Gastrocnemius medialis (tissue), 4 donors: ENCODE results near the gene TAS1R1. TPM values are rescaled to one million over a fixed set of nuclear protein-coding genes. Genes with fewer than 3 reads are reported as not detected.
A peak's percentile ranks its signal among the peaks of the same experiment; 100 is the strongest.

Experiments used
- ATAC-seq, 2 donors: fragments of 150-250 bp; one replicate each; pipeline ENCODE4 v1.9.1; 2016
- DNase-seq, 2 donors: peaks; one replicate each; pipeline ENCODE4 v3.0.0-alpha.2; 2019
- H3K27ac ChIP-seq, 4 donors: fragments of 200-600 bp; sonication (generic); 1 replicate in 1 of 4; 2 replicates in 3 of 4; pipeline ENCODE4 v1.5.1; 2016 to 2018; ENCODE audit warnings: mild to moderate bottlenecking in 2 of 4, moderate library complexity in 1 of 4
- H3K27me3 ChIP-seq, 3 donors: fragments of 200-600 bp; sonication (generic) in 2 of 3; 1 replicate in 1 of 3; 2 replicates in 2 of 3; pipeline versions ENCODE4 v1.5.1 to v1.6.0; 2016 to 2019; ENCODE audit warnings: mild to moderate bottlenecking in 1 of 3, moderate library complexity in 1 of 3
- H3K36me3 ChIP-seq, 2 donors: fragments of 200-600 bp; sonication (generic) in 1 of 2; one replicate each; pipeline ENCODE4 v1.5.1; 2017 to 2018
- H3K4me1 ChIP-seq, 2 donors: fragments of 200-600 bp; sonication (generic) in 1 of 2; one replicate each; pipeline ENCODE4 v1.5.1; 2016 to 2017; ENCODE audit warnings: mild to moderate bottlenecking in 2 of 2
- H3K4me3 ChIP-seq, 4 donors: fragments of 200-600 bp; sonication (generic) in 3 of 4; 1 replicate in 1 of 4; 2 replicates in 3 of 4; pipeline ENCODE4 v1.5.1; 2016 to 2019; ENCODE audit warnings: mild to moderate bottlenecking in 2 of 4
- H3K9me3 ChIP-seq, 3 donors: fragments of 200-600 bp; sonication (generic) in 2 of 3; 1 replicate in 1 of 3; 2 replicates in 2 of 3; pipeline ENCODE4 v1.5.1; 2016 to 2019
- POLR2A ChIP-seq, 2 donors: fragments of 450-650 bp; IDR thresholded peaks; one replicate each; pipeline ENCODE4 v1.6.1; 2017; ENCODE audit warnings: antibody characterized with exemption in 2 of 2, mild to moderate bottlenecking in 2 of 2, moderate library complexity in 2 of 2
- in situ Hi-C, 4 donors: fragments of 200-750 bp; cut with MboI; loops; one replicate each; pipeline versions ENCODE4 v1.15.0 to v1.8.0; 2017; ENCODE audit warnings: low sequenced_read_pairs in 4 of 4
- intact Hi-C: fragments of 100-400 bp; cut with DNase I; formaldehyde crosslinking; loops from one replicate; pipeline ENCODE4 v1.15.1; 2023; ENCODE audit warnings: low total_unique reads
- total RNA-seq, 4 donors: library from RNA; depleted of rRNA; stranded (reverse); fragments of >200 nt; gene quantifications; one replicate each; pipeline versions ENCODE4 v1.1.0 to v1.2.3, GENCODE V29; 2016
- TF ChIP-seq, protein P1 (sequence below), 5 experiments: fragments of 450-650 bp in 3 of 5; fragments of 200-600 bp in 2 of 5; sonication (generic) in 2 of 5; IDR thresholded peaks in 4 of 5; conservative IDR thresholded peaks in 1 of 5; 1 replicate in 4 of 5; 2 replicates in 1 of 5; pipeline ENCODE4 v1.5.1; 2016 to 2019; ENCODE audit warnings: antibody characterized with exemption in 5 of 5, mild to moderate bottlenecking in 3 of 5, moderate library complexity in 3 of 5

The TAS1R1 gene
- total RNA-seq, 4 donors from 2014 or later: not detected

DNA sequence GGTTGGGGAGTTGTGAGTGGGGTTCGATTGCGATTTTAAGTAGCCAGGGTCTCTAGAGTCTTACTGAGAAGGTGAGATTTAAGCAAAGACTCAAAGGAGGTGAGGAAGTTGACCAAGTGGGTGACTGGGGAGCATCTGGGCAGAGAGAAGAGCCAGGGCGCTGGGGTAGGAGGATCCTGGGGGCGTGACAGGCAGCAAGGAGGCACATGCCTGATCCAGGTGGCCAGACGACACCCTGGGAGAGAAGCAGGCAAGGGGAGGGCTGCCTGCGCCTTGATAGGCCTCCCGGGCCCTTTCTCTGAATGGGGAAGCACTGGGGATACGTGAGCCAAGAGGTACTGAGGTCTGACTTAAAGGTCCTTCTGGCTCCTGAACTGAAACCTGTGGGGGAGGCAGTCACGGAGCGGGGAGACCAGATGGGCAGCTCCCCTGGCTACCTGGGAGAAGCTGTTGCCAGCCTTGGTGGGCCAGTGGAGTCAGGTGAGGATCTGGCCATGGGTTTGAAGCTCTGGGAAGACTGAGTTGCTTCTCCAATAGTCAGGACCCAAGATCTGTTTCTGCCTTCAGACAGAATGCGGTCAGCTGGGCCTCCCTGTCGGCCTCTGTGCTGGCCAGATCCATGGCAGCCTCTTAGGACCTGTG is 30.1 kb downstream of the TAS1R1 start:
- Histone ChIP-seq H3K9me3 (no peaks in the 10 kb centered on the region), H3K27me3 (no peaks in the 10 kb centered on the region), H3K4me1 (peaks cover 41 to 71% of the 10 kb centered on the region in 2 donors), H3K4me3 (no peak overlapping the region), H3K36me3 (peaks cover 0 to 8% of the 10 kb centered on the region in 2 donors), H3K27ac (peak overlapping the region; percentile 98 to 100 (median 100))
- intact Hi-C loops: no loop called here
- no peak for TF ChIP-seq POLR2A (IDR thresholded peaks at IDR 0.05)
- TF ChIP-seq, protein P1, sequence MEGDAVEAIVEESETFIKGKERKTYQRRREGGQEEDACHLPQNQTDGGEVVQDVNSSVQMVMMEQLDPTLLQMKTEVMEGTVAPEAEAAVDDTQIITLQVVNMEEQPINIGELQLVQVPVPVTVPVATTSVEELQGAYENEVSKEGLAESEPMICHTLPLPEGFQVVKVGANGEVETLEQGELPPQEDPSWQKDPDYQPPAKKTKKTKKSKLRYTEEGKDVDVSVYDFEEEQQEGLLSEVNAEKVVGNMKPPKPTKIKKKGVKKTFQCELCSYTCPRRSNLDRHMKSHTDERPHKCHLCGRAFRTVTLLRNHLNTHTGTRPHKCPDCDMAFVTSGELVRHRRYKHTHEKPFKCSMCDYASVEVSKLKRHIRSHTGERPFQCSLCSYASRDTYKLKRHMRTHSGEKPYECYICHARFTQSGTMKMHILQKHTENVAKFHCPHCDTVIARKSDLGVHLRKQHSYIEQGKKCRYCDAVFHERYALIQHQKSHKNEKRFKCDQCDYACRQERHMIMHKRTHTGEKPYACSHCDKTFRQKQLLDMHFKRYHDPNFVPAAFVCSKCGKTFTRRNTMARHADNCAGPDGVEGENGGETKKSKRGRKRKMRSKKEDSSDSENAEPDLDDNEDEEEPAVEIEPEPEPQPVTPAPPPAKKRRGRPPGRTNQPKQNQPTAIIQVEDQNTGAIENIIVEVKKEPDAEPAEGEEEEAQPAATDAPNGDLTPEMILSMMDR (IDR thresholded peaks at IDR 0.05 in 4 of 5, conservative IDR thresholded peaks at IDR 0.05 in 1 of 5): no peak
- no peak for ATAC-seq
- DNase-seq: no peak
- in situ Hi-C loops: loop anchor here in 1 of 4 donors (10.0 kb wide), 1 partner anchor 50 kb away; no protein-coding TSS in a partner anchor

GRCh38 chr1:6585841-6586240 is 30.7 kb downstream of the TAS1R1 start:
- peak overlapping the region; percentile 98 to 100 (median 100) for H3K27ac ChIP-seq
- peaks cover 42 to 70% of the 10 kb centered on the region in 2 donors for H3K4me1 ChIP-seq
- no peaks in the 10 kb centered on the region for H3K27me3 ChIP-seq
- H3K4me3 ChIP-seq: no peak overlapping the region
- no peaks in the 10 kb centered on the region for H3K9me3 ChIP-seq
- peaks cover 0 to 12% of the 10 kb centered on the region in 2 donors for H3K36me3 ChIP-seq
- peak in 1 of 2 donors; percentile 22 for DNase-seq
- intact Hi-C loops (no loop called here), in situ Hi-C loops (loop anchor here in 1 of 4 donors (10.0 kb wide), 1 partner anchor 49 kb away; no protein-coding TSS in a partner anchor)
- no peak for ATAC-seq
- TF ChIP-seq, protein P1 (IDR thresholded peaks at IDR 0.05 in 4 of 5, conservative IDR thresholded peaks at IDR 0.05 in 1 of 5): no peak
- TF ChIP-seq POLR2A (IDR thresholded peaks at IDR 0.05): no peak

DNA sequence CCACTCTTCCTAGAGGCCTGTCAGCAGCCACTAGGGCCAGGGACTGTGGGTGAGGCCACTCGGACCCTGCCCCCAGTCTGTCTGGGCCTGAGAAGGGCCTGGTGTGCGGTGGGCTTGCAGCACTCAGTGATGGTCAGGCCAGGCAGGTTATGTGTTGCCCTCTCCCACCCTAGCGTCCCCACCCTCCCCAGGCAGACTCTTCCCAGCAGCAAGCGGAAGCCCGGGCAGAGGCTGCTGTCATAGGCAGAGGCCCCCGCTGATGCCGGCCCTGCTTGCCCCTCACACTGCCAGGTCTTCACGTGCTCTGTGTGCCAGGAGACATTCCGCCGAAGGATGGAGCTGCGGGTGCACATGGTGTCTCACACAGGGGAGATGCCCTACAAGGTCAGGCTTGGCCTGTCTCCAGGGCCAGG is 31.3 kb downstream of the TAS1R1 start:
- H3K9me3 ChIP-seq: no peaks in the 10 kb centered on the region
- H3K4me1 ChIP-seq: peaks cover 41 to 70% of the 10 kb centered on the region in 2 donors
- in situ Hi-C loops (loop anchor here in 1 of 4 donors (10.0 kb wide), 1 partner anchor 48 kb away; no protein-coding TSS in a partner anchor), intact Hi-C loops (no loop called here)
- H3K27ac ChIP-seq: peak overlapping the region; percentile 98 to 100 (median 100)
- H3K4me3 ChIP-seq: no peak overlapping the region
- ATAC-seq (no peak), DNase-seq (peak in 1 of 2 donors; percentile 35)
- peaks cover 0 to 12% of the 10 kb centered on the region in 2 donors for H3K36me3 ChIP-seq
- H3K27me3 ChIP-seq: no peaks in the 10 kb centered on the region
- TF ChIP-seq, protein P1 (IDR thresholded peaks at IDR 0.05 in 4 of 5, conservative IDR thresholded peaks at IDR 0.05 in 1 of 5): no peak
- no peak for TF ChIP-seq POLR2A (IDR thresholded peaks at IDR 0.05)

DNA sequence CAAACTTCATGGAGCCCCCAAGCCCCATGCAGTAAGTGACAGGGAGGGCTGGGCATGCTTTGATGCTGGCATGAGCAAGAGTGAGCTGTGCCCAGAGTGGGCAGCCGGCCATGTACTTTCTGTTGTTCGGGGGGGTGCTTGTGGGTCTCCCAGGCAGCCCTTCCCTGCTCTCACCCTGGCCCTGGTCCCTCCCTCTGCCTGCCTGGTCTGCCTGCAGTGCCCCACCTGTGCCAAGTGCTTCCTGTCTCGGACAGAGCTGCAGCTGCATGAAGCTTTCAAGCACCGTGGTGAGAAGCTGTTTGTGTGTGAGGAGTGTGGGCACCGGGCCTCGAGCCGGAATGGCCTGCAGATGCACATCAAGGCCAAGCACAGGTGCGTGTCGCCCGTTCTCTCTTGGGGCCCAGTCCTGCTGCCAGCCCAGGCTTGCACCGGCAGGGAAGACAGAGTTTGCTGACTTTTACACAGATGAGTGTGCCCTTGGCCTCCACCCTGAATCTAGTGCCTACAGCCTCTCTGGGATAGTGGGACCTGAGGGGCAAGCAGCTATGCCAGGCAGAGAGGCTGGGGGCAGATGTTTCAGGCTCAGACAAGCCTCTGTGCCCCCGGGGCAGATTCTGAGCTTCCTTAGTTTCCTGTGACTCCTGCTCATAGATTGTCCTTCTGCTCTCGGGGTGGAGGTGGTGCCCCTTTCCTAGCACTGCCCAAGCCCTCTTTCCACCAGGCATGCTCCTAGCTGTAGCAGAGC is 32.3 kb downstream of the TAS1R1 start:
- DNase-seq (peak; percentile 51 to 89), ATAC-seq (peak; percentile 9 to 53)
- in situ Hi-C loops (loop anchor here in 1 of 4 donors (10.0 kb wide), 1 partner anchor 47 kb away; no protein-coding TSS in a partner anchor), intact Hi-C loops (no loop called here)
- H3K4me3 ChIP-seq: no peak overlapping the region
- H3K27me3 ChIP-seq: no peaks in the 10 kb centered on the region
- peaks cover 0 to 12% of the 10 kb centered on the region in 2 donors for H3K36me3 ChIP-seq
- H3K4me1 ChIP-seq: peaks cover 50 to 77% of the 10 kb centered on the region in 2 donors
- no peaks in the 10 kb centered on the region for H3K9me3 ChIP-seq
- H3K27ac ChIP-seq: peak overlapping the region; percentile 98 to 100 (median 100)
- TF ChIP-seq, protein P1 (IDR thresholded peaks at IDR 0.05 in 4 of 5, conservative IDR thresholded peaks at IDR 0.05 in 1 of 5): no peak
- no peak for TF ChIP-seq POLR2A (IDR thresholded peaks at IDR 0.05)
